Left lung (tissue), 10 donors: ENCODE results near the gene CRYL1. TPM values are rescaled to one million over a fixed set of nuclear protein-coding genes. Genes with fewer than 3 reads are reported as not detected.
A peak's percentile ranks its signal among the peaks of the same experiment; 100 is the strongest.

Source experiments
- ATAC-seq: fragments of 200-7000 bp; cut with Tn5 transposase; one replicate; pipeline ENCODE4 v1.9.1; 2020; ENCODE audit warnings: moderate library complexity
- DNase-seq, 4 donors: peaks; one replicate each; pipeline ENCODE4 v3.0.0-alpha.2; 2013 to 2020
- H3K27ac ChIP-seq, 2 donors: fragments of 200-600 bp; sonication (generic) in 1 of 2; one replicate each; pipeline versions ENCODE4 v1.5.0 to v1.8.0; 2020 to 2021
- H3K27me3 ChIP-seq, 2 donors: fragments of 200-600 bp; sonication (generic) in 1 of 2; one replicate each; pipeline versions ENCODE4 v1.5.0 to v1.8.0; 2020 to 2021
- H3K36me3 ChIP-seq, 2 donors: fragments of 200-600 bp; sonication (generic) in 1 of 2; one replicate each; pipeline versions ENCODE4 v1.5.0 to v1.8.0; 2020 to 2021
- H3K4me1 ChIP-seq, 2 donors: fragments of 200-600 bp; one replicate each; pipeline ENCODE4 v1.8.0; 2021
- H3K4me3 ChIP-seq, 2 donors: fragments of 200-600 bp; sonication (generic) in 1 of 2; one replicate each; pipeline versions ENCODE4 v1.5.0 to v1.8.0; 2020 to 2021; ENCODE audit warnings: mild to moderate bottlenecking in 1 of 2
- H3K9me3 ChIP-seq, 2 donors: fragments of 200-600 bp; sonication (generic) in 1 of 2; one replicate each; pipeline versions ENCODE4 v1.5.0 to v1.8.0; 2020 to 2021
- intact Hi-C, 2 donors: fragments of 100-400 bp; cut with DNase I; formaldehyde crosslinking; loops; one replicate each; pipeline versions ENCODE4 v1.11.2 to v1.14.2; 2022
- polyA plus RNA-seq, 6 donors: library from polyadenylated mRNA; unstranded; fragments of 120-200 nt; gene quantifications; one replicate each; pipeline ENCODE4 v1.2.1, GENCODE V29; 2013; ENCODE audit not compliant: insufficient read length in 6 of 6
- total RNA-seq, 2 donors: library from RNA; stranded (reverse); fragmentation: NEBNext Ultra II Directional; extraction: Animal tissue kit (Norgen Biotek cat#: 25700); gene quantifications; one replicate each; pipeline ENCODE4 v1.2.1, GENCODE V29; 2021
- TF ChIP-seq, protein P1 (sequence below), 2 donors: fragments of 200-600 bp; sonication (generic) in 1 of 2; IDR thresholded peaks; one replicate each; pipeline versions ENCODE4 v1.5.0 to v1.8.0; 2021; ENCODE audit warnings: antibody characterized with exemption in 2 of 2
- donor health status: DM: no; HTN: yes; CAD: no.
- donor health status: DM: no; HTN: no; CAD: no.

The CRYL1 gene
- total and polyA plus RNA-seq, 8 donors, result 15.5 to 31.8 (median 24.6) TPM

DNA sequence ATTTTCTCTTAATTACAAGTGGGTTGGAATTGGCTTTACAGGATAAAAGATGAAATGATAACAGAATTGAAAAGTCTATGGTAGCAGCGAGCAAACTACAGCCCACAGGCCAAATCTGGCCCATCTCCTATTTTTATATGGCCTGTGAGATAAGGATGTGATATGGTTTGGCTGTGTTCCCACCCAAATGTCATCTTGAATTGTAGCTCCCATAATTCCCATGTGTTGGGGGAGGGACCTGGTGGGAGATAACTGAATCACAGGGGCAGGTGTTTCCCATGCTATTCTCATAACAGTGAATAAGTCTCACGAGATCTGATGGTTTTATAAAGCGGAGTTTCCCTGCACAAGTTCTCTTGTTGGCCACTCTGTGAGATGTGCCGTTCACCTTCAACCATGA is 19.0 kb downstream of the CRYL1 start:
- TF ChIP-seq, protein P1, sequence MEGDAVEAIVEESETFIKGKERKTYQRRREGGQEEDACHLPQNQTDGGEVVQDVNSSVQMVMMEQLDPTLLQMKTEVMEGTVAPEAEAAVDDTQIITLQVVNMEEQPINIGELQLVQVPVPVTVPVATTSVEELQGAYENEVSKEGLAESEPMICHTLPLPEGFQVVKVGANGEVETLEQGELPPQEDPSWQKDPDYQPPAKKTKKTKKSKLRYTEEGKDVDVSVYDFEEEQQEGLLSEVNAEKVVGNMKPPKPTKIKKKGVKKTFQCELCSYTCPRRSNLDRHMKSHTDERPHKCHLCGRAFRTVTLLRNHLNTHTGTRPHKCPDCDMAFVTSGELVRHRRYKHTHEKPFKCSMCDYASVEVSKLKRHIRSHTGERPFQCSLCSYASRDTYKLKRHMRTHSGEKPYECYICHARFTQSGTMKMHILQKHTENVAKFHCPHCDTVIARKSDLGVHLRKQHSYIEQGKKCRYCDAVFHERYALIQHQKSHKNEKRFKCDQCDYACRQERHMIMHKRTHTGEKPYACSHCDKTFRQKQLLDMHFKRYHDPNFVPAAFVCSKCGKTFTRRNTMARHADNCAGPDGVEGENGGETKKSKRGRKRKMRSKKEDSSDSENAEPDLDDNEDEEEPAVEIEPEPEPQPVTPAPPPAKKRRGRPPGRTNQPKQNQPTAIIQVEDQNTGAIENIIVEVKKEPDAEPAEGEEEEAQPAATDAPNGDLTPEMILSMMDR (IDR thresholded peaks at IDR 0.05), result no peak
- no peak for ATAC-seq
- peaks cover 0 to 24% of the 10 kb centered on the region in 2 donors for H3K36me3 ChIP-seq
- DNase-seq, result no peak
- H3K4me3 ChIP-seq, result no peak overlapping the region
- H3K27ac ChIP-seq, result no peak overlapping the region
- H3K4me1 ChIP-seq, result peaks cover 0 to 12% of the 10 kb centered on the region in 2 donors
- no peaks in the 10 kb centered on the region for H3K27me3 ChIP-seq
- intact Hi-C loops, result no loop called here
- no peaks in the 10 kb centered on the region for H3K9me3 ChIP-seq

DNA sequence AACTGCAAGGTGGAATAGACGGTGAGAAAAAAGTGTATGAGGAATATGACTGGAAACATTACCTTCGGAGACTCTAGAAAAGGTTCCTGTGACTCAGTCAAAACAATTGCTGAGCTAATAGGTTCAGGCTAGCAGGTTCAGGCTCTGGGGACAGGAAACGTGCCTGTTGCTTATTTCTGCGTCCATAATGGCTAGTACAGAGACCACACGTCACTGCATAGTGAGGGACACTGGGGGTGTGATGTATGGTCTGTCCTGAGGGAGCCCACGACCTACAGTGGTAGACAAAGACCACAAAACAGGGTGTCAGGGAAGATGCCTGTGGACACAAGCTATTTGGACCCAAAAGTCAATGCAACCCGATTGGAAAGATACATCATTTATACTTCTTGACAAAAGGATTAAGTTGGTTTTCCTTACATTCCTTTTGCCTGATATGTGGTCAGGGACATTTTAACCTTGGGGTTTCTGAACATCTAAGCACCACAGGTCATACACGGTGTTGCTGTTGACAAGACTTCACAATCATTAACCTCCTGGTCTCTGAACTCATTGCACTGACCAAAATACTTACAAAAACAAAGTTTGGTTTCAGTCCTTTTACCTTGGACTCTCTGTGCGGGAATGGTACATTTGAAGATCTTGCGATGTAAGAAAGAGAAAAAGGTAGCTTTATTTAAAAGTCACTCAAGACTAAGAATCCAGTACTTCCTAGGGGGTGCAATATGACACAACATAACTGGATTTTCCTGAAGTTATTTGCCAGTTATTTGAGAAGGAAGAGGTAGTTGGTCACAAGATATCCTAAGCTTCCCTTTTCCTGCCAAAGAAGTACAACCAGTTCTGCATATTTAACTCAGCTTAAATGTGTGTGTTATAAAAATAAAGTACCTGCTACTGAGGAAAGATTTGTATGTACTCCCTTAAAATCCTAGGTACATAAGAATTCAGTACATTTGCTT is 20.0 kb downstream of the CRYL1 start:
- intact Hi-C loops, result no loop called here
- H3K4me1 ChIP-seq, result peaks cover 0 to 16% of the 10 kb centered on the region in 2 donors
- H3K36me3 ChIP-seq, result peaks cover 0 to 14% of the 10 kb centered on the region in 2 donors
- no peak overlapping the region for H3K27ac ChIP-seq
- no peaks in the 10 kb centered on the region for H3K27me3 ChIP-seq
- no peak for ATAC-seq
- no peak overlapping the region for H3K4me3 ChIP-seq
- TF ChIP-seq, protein P1 (IDR thresholded peaks at IDR 0.05), result no peak
- H3K9me3 ChIP-seq, result no peaks in the 10 kb centered on the region
- DNase-seq, result peak in 1 of 4 donors; percentile 28

DNA sequence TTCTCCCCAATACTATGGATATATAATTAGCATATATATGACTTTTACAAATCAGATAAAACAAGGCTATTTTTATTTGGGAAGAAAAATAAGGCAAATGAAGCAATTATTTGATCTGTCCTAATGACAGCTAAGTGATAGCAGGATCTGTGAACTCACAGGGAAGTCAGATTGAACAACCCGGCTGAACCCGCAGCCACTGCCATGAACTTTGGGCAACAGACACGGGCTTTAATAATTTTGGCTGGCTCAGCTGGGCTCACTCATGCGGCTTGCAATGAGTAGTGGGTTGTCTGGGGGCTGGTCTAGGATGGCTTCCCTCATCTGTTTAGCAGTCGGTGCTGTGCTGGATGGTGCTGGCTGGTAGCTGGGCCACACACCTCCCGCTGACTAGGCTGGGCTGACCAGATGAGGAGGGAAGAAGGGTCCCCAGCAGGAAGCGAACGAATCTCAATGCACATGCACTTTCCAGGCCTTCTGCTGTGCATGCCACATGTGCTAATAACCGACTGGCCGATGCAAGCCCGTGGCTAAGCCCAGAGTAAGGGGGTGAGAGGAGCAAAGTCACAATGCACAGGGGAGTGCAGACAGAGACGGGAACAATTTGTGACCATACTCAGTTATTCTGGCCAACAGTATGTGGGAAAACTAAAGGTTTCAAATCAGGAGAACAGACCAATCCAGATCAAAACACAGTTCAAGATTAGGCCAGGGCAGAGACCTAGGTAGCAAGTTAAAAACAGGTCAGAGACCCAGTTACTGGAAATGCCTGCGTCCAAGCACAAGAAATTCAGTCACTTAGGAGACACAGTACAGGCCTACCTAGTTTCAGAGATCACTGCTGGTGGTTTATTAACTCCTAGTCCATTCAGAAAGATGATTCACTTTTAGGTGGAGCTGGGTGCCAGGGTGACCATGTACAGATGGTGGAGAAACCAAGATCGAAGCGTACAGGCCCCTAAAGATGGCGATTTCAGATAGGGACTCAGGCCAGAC is 22.3 kb downstream of the CRYL1 start:
- TF ChIP-seq, protein P1 (IDR thresholded peaks at IDR 0.05), result no peak

DNA sequence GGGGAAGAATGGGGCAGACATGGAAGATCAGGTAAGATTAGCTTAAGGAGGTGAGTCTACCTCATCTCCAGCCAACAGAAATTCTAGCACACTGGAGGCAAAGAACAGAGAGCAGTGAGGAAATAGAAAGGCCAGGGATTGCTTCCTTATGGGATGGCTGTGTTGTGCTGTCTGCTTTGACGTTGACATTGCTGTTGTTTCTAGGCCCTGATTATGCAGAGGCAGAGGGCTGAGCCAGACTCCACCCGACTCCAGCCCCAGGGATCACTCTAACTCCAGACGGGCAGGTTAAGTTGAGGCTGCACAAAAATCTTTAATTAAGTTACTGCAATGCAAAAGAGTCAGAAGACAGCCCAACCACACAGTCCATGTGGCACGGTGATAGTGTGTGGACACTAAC is 24.1 kb downstream of the CRYL1 start:
- TF ChIP-seq, protein P1 (IDR thresholded peaks at IDR 0.05), result no peak
- intact Hi-C loops, result no loop called here
- no peak for ATAC-seq

More for the DNA sequence above, 22.3 kb downstream of the CRYL1 start:
- DNase-seq (no peak), ATAC-seq (no peak)
- Histone ChIP-seq H3K27me3 (no peaks in the 10 kb centered on the region), H3K27ac (no peak overlapping the region), H3K4me1 (peaks cover 0 to 16% of the 10 kb centered on the region in 2 donors), H3K4me3 (no peak overlapping the region), H3K9me3 (peaks cover 0 to 2% of the 10 kb centered on the region in 2 donors), H3K36me3 (peaks cover 0 to 7% of the 10 kb centered on the region in 2 donors)
- intact Hi-C loops, result no loop called here

More for the DNA sequence above, 24.1 kb downstream of the CRYL1 start:
- Histone ChIP-seq H3K9me3 (peaks cover 0 to 2% of the 10 kb centered on the region in 2 donors), H3K36me3 (no peaks in the 10 kb centered on the region), H3K4me1 (peaks cover 0 to 13% of the 10 kb centered on the region in 2 donors), H3K4me3 (no peak overlapping the region), H3K27me3 (no peaks in the 10 kb centered on the region), H3K27ac (no peak overlapping the region)
- no peak for DNase-seq
